ENCODE data around the gene TLE1. TPM values are rescaled to one million over a fixed set of nuclear protein-coding genes. Genes with fewer than 3 reads are reported as not detected.
"Not testable (repeated sequence)": the region's sequence is repeated elsewhere in the genome, so short reads cannot be mapped to it uniquely, and the experiment has no call there.

TLE1 gene
- total RNA-seq, 1 donor: 39.3 TPM

- no peak for DNase-seq (ENCODE audit: low read depth)
- TF ChIP-seq CTCF (IDR thresholded peaks at IDR 0.05; ENCODE audit: insufficient read depth, low read depth, low read length): no peak
- no peak overlapping the region for H3K4me3 ChIP-seq (ENCODE audit: low read depth, low read length)
These were observed 40.5 kb downstream of the TLE1 start for GRCh38 chr9:81648891-81649290.

- no peak overlapping the region for H3K4me3 ChIP-seq (ENCODE audit: low read depth, low read length)
- no peak for DNase-seq (ENCODE audit: low read depth)
- no peak for TF ChIP-seq CTCF (IDR thresholded peaks at IDR 0.05; ENCODE audit: insufficient read depth, low read depth, low read length)
These were observed 43.0 kb downstream of the TLE1 start for GRCh38 chr9:81646337-81646736.

DNA sequence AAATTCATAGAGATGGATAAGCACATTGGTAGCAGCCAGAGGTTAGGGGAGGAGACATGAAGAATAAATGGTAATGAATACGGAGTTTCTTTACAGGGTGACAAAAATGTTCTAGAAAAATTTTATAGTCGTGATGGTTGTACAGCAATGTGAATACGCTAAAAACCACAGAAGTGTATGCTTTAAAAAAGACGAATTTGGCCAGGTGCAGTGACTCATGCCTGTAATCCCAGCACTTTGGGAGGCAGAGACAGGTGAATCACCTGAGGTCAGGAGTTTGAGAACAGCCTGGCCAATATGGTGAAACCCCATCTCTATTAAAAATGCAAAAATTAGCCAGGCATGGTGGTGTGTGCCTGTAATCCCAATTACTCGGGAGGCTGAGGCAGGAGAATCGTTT lies 44.8 kb downstream of the TLE1 start:
- not testable (repeated sequence) for DNase-seq (ENCODE audit: low read depth); H3K4me3 ChIP-seq (ENCODE audit: low read depth, low read length)

- no peak for TF ChIP-seq CTCF (IDR thresholded peaks at IDR 0.05; ENCODE audit: insufficient read depth, low read depth, low read length)
- H3K4me3 ChIP-seq (ENCODE audit: low read depth, low read length): no peak overlapping the region
- DNase-seq (ENCODE audit: low read depth): peak; percentile 19
These were observed 52.1 kb downstream of the TLE1 start for GRCh38 chr9:81637276-81637675.

GRCh38 chr9:81636255-81636599 lies 53.1 kb downstream of the TLE1 start:
- no peak for TF ChIP-seq CTCF (IDR thresholded peaks at IDR 0.05; ENCODE audit: insufficient read depth, low read depth, low read length)
- H3K4me3 ChIP-seq (ENCODE audit: low read depth, low read length): no peak overlapping the region
- no peak for DNase-seq (ENCODE audit: low read depth)

- no peak for TF ChIP-seq CTCF (IDR thresholded peaks at IDR 0.05; ENCODE audit: insufficient read depth, low read depth, low read length)
- H3K4me3 ChIP-seq (ENCODE audit: low read depth, low read length): no peak overlapping the region
- peak; percentile 53 for DNase-seq (ENCODE audit: low read depth)
These were observed 53.7 kb downstream of the TLE1 start for GRCh38 chr9:81635521-81636254.

DNA sequence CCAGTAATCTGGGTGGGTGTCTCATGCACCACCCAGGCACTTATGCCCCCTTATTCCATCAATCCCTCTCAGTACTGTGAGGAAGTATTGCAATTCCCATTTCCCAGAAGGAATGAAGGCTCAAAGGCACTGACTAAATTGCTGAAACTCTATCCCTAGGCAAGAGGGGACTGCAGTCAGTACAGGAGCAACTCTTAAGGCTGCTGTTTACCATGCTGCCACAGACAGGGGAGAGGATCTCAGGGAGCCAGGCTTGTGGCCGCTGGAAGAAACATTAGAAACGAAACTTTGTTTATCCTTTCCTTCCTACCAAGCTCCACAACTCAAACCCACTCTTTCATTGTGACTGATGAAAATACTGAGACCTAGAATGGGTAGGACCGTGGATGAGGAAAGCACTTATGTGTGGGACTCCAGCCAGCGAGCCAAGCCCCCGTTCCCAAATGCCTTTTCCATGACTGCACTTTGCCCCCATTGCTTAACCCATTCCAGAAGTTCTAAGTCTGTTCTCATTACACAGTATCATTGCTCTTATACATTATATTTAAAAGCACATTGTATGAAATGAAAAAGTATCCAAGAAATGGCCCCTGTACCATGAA lies 54.3 kb downstream of the TLE1 start:
- H3K4me3 ChIP-seq (ENCODE audit: low read depth, low read length): no peak overlapping the region
- no peak for TF ChIP-seq CTCF (IDR thresholded peaks at IDR 0.05; ENCODE audit: insufficient read depth, low read depth, low read length)
- peak; percentile 39 for DNase-seq (ENCODE audit: low read depth)

Measured in fibroblast of villous mesenchyme (primary cell).